HEK293 (cell line): ENCODE measurements around the gene ROBO1.

Experiments used
- CTCF ChIA-PET: fragments of 350-600 bp; formaldehyde crosslinking; extraction: SDS; loops from one replicate; lab custom pipeline; 2021; ENCODE audit warnings: antibody characterized with exemption; lab: Yijun Ruan, JAX
- POLR2A ChIA-PET: fragments of 300-600 bp; formaldehyde crosslinking; extraction: SDS; loops from one replicate; lab custom pipeline; 2020; ENCODE audit warnings: antibody characterized with exemption, inconsistent platforms; lab: Yijun Ruan, JAX
- H3K27ac ChIP-seq: fragments of 200-500 bp; sonication (Bioruptor generic); 2 replicates; pipeline ENCODE4 v1.5.1; 2014; ENCODE audit warnings: low read depth, low read length, control low read depth, inconsistent platforms; ENCODE audit errors: extremely low read depth
- H3K36me3 ChIP-seq, 2 experiments: fragments of 200-500 bp in 1 of 2; sonication (Bioruptor generic) in 1 of 2; 1 replicate in 1 of 2; 2 replicates in 1 of 2; pipeline ENCODE4 v1.5.1; 2014 to 2017; ENCODE audit warnings: inconsistent platforms in 2 of 2, low read length in 2 of 2; ENCODE audit not compliant: control insufficient read depth in 2 of 2, insufficient read depth in 1 of 2
- H3K4me1 ChIP-seq: fragments of 200-500 bp; sonication (Bioruptor generic); 2 replicates; pipeline ENCODE4 v1.5.1; 2014; ENCODE audit warnings: mild to moderate bottlenecking, low read length, inconsistent platforms; ENCODE audit not compliant: control insufficient read depth, insufficient read depth
- H3K4me3 ChIP-seq: 2 replicates; pipeline ENCODE4 v1.5.1; 2011; ENCODE audit warnings: low read depth, mild to moderate bottlenecking, control low read depth, low read length, moderate library complexity
- H3K9me3 ChIP-seq: fragments of 200-500 bp; sonication (Bioruptor generic); 2 replicates; pipeline ENCODE4 v1.5.1; 2014; ENCODE audit warnings: low read depth, low read length, inconsistent platforms; ENCODE audit not compliant: control insufficient read depth, insufficient read depth
- GLI2 ChIP-seq: fragments of 450-650 bp; formaldehyde crosslinking; IDR thresholded peaks from 2 replicates; pipeline ENCODE4; 2017; ENCODE audit warnings: missing biosample characterization, missing genetic modification characterization, low read depth, borderline replicate concordance
- MEIS1 ChIP-seq: sonication (generic); formaldehyde crosslinking; IDR thresholded peaks from 2 replicates; pipeline ENCODE4 v1.8.1; 2022; ENCODE audit warnings: missing genetic modification reagents, mild to moderate bottlenecking, borderline replicate concordance
- MZF1 ChIP-seq: fragments of 450-650 bp; formaldehyde crosslinking; IDR thresholded peaks from 2 replicates; pipeline ENCODE4 v1.5.1; 2017; ENCODE audit warnings: missing biosample characterization, missing genetic modification characterization, borderline replicate concordance
- REST ChIP-seq: fragments of 450-650 bp; formaldehyde crosslinking; IDR thresholded peaks from 2 replicates; pipeline ENCODE4 v1.5.1; 2016; ENCODE audit warnings: missing biosample characterization, missing genetic modification characterization
- ZBTB26 ChIP-seq: fragments of 450-650 bp; formaldehyde crosslinking; optimal IDR thresholded peaks from 2 replicates; pipeline ENCODE3; 2016; ENCODE audit warnings: missing biosample characterization, mild to moderate bottlenecking, missing genetic modification characterization
- ZNF112 ChIP-seq: fragments of 450-650 bp; formaldehyde crosslinking; IDR thresholded peaks from 2 replicates; pipeline ENCODE4 v1.5.0; 2017; ENCODE audit warnings: missing biosample characterization, missing genetic modification characterization
- ZNF16 ChIP-seq: fragments of 450-650 bp; formaldehyde crosslinking; IDR thresholded peaks from 2 replicates; pipeline ENCODE4 v1.5.1; 2016; ENCODE audit warnings: low read depth, missing biosample characterization, missing genetic modification characterization
- ZNF266 ChIP-seq: fragments of 450-650 bp; formaldehyde crosslinking; IDR thresholded peaks from 2 replicates; pipeline ENCODE4 v1.5.1; 2016; ENCODE audit warnings: missing biosample characterization, missing genetic modification characterization, low read depth
- ZNF335 ChIP-seq: fragments of 450-650 bp; formaldehyde crosslinking; conservative IDR thresholded peaks from 2 replicates; pipeline ENCODE4 v1.5.1; 2016; ENCODE audit warnings: missing biosample characterization, missing genetic modification characterization
- ZNF366 ChIP-seq: fragments of 450-650 bp; formaldehyde crosslinking; conservative IDR thresholded peaks from 2 replicates; pipeline ENCODE4 v1.5.1; 2016; ENCODE audit warnings: missing biosample characterization, missing genetic modification characterization
- ZNF449 ChIP-seq: fragments of 450-650 bp; formaldehyde crosslinking; IDR thresholded peaks from 2 replicates; pipeline ENCODE4 v1.5.1; 2017; ENCODE audit warnings: missing biosample characterization, mild to moderate bottlenecking, missing genetic modification characterization, moderate library complexity
- ZNF501 ChIP-seq: fragments of 450-650 bp; formaldehyde crosslinking; IDR thresholded peaks from 2 replicates; pipeline ENCODE4 v1.5.1; 2016; ENCODE audit warnings: missing biosample characterization, missing genetic modification characterization
- ZNF514 ChIP-seq: fragments of 450-650 bp; formaldehyde crosslinking; IDR thresholded peaks from 2 replicates; pipeline ENCODE4 v1.5.1; 2016; ENCODE audit warnings: missing biosample characterization, missing genetic modification characterization
- ZNF626 ChIP-seq: fragments of 450-650 bp; sonication (Bioruptor Pico); formaldehyde crosslinking; IDR thresholded peaks from 2 replicates; pipeline ENCODE4 v1.5.1; 2018; ENCODE audit warnings: missing biosample characterization, missing genetic modification characterization, inconsistent platforms
- ZNF677 ChIP-seq: fragments of 450-650 bp; IDR thresholded peaks from 2 replicates; pipeline ENCODE4 v1.5.0; 2018; ENCODE audit warnings: missing biosample characterization, mild to moderate bottlenecking, missing genetic modification characterization, moderate library complexity
- ZNF701 ChIP-seq: fragments of 450-650 bp; formaldehyde crosslinking; IDR thresholded peaks from 2 replicates; pipeline ENCODE4 v1.5.1; 2016; ENCODE audit warnings: missing biosample characterization, missing genetic modification characterization
- ZNF768 ChIP-seq: fragments of 450-650 bp; formaldehyde crosslinking; IDR thresholded peaks from 2 replicates; pipeline ENCODE4 v1.5.1; 2018; ENCODE audit warnings: missing biosample characterization, mild to moderate bottlenecking, missing genetic modification characterization
- ZSCAN23 ChIP-seq: fragments of 450-650 bp; formaldehyde crosslinking; IDR thresholded peaks from 2 replicates; pipeline ENCODE4 v1.5.1; 2016; ENCODE audit warnings: missing biosample characterization, missing genetic modification characterization
- TF ChIP-seq, protein P1 (sequence below): fragments of 450-650 bp; formaldehyde crosslinking; IDR thresholded peaks from 2 replicates; pipeline ENCODE4 v1.5.0; 2017; ENCODE audit warnings: missing biosample characterization, missing genetic modification characterization, borderline replicate concordance
- TF ChIP-seq, protein P2 (sequence below): fragments of 450-650 bp; formaldehyde crosslinking; IDR thresholded peaks from 2 replicates; pipeline ENCODE4 v1.5.1; 2016; ENCODE audit warnings: missing biosample characterization, missing genetic modification characterization
- TF ChIP-seq, protein P3 (sequence below): fragments of 450-650 bp; formaldehyde crosslinking; IDR thresholded peaks from 2 replicates; pipeline ENCODE4 v1.5.1; 2016; ENCODE audit warnings: missing biosample characterization, missing genetic modification characterization

ROBO1 gene

DNA sequence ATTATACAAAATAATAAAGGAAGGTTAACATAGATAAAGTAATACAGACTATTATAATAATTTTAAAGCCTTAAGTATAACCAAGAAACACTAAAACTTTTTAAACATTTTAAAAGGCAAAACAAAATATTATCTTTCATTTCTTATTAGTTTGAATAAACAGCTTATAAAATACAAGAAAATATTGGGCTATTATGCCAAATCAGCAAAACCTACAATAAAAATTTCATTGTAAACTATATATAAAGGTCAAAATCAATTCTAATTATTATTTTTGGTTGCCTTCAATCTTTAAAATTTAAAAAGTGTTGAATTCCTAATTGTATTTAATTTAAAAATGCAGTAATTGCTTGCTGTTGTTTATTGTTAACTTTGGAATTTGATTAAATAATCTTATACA, 430.0 kb downstream of the ROBO1 start:
- no peak overlapping the region for H3K4me3 ChIP-seq

GRCh38 chr3:79329154-79329553, 438.6 kb downstream of the ROBO1 start:
- ChIA-PET POLR2A (no interaction called here), CTCF (no interaction called here)
- no peak overlapping the region for H3K4me3 ChIP-seq
- H3K9me3 ChIP-seq: no peaks in the 10 kb centered on the region
- no peaks in the 10 kb centered on the region for H3K4me1 ChIP-seq
- H3K27ac ChIP-seq: no peak overlapping the region
- no peaks in the 10 kb centered on the region for H3K36me3 ChIP-seq
- no peak for TF ChIP-seq ZNF335
- no peak for TF ChIP-seq ZNF677 (tag by site-specific recombination)
- no peak for TF ChIP-seq ZNF514 (tag by site-specific recombination)
- TF ChIP-seq ZNF768 (tag by site-specific recombination): no peak
- TF ChIP-seq ZNF626 (tag by site-specific recombination): no peak
- no peak for TF ChIP-seq REST (tag by site-specific recombination)
- TF ChIP-seq ZNF449 (tag by site-specific recombination): no peak
- TF ChIP-seq, protein P1, sequence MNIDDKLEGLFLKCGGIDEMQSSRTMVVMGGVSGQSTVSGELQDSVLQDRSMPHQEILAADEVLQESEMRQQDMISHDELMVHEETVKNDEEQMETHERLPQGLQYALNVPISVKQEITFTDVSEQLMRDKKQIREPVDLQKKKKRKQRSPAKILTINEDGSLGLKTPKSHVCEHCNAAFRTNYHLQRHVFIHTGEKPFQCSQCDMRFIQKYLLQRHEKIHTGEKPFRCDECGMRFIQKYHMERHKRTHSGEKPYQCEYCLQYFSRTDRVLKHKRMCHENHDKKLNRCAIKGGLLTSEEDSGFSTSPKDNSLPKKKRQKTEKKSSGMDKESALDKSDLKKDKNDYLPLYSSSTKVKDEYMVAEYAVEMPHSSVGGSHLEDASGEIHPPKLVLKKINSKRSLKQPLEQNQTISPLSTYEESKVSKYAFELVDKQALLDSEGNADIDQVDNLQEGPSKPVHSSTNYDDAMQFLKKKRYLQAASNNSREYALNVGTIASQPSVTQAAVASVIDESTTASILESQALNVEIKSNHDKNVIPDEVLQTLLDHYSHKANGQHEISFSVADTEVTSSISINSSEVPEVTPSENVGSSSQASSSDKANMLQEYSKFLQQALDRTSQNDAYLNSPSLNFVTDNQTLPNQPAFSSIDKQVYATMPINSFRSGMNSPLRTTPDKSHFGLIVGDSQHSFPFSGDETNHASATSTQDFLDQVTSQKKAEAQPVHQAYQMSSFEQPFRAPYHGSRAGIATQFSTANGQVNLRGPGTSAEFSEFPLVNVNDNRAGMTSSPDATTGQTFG: no peak
- no peak for TF ChIP-seq ZSCAN23
- no peak for TF ChIP-seq ZNF701
- TF ChIP-seq, protein P2, sequence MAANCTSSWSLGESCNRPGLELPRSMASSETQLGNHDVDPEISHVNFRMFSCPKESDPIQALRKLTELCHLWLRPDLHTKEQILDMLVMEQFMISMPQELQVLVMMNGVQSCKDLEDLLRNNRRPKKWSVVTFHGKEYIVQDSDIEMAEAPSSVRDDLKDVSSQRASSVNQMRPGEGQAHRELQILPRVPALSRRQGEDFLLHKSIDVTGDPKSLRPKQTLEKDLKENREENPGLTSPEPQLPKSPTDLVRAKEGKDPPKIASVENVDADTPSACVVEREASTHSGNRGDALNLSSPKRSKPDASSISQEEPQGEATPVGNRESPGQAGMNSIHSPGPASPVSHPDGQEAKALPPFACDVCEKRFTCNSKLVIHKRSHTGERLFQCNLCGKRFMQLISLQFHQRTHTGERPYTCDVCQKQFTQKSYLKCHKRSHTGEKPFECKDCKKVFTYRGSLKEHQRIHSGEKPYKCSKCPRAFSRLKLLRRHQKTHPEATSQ (tag by site-specific recombination): no peak
- no peak for TF ChIP-seq ZNF366
- no peak for TF ChIP-seq ZNF112 (tag by site-specific recombination)
- TF ChIP-seq, protein P3, sequence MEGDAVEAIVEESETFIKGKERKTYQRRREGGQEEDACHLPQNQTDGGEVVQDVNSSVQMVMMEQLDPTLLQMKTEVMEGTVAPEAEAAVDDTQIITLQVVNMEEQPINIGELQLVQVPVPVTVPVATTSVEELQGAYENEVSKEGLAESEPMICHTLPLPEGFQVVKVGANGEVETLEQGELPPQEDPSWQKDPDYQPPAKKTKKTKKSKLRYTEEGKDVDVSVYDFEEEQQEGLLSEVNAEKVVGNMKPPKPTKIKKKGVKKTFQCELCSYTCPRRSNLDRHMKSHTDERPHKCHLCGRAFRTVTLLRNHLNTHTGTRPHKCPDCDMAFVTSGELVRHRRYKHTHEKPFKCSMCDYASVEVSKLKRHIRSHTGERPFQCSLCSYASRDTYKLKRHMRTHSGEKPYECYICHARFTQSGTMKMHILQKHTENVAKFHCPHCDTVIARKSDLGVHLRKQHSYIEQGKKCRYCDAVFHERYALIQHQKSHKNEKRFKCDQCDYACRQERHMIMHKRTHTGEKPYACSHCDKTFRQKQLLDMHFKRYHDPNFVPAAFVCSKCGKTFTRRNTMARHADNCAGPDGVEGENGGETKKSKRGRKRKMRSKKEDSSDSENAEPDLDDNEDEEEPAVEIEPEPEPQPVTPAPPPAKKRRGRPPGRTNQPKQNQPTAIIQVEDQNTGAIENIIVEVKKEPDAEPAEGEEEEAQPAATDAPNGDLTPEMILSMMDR: no peak
- no peak for TF ChIP-seq ZNF501 (tag by site-specific recombination)
- no peak for TF ChIP-seq ZBTB26 (tag by site-specific recombination)
- no peak for TF ChIP-seq GLI2 (tag by site-specific recombination)
- TF ChIP-seq MEIS1 (CRISPR knock-in tag): no peak

More for the DNA sequence above, 430.0 kb downstream of the ROBO1 start:
- Histone ChIP-seq H3K4me1 (no peaks in the 10 kb centered on the region), H3K27ac (no peak overlapping the region), H3K9me3 (no peaks in the 10 kb centered on the region), H3K36me3 (no peaks in the 10 kb centered on the region)
- TF ChIP-seq ZNF266 (tag by site-specific recombination): no peak
- no peak for TF ChIP-seq MZF1 (tag by site-specific recombination)
- TF ChIP-seq ZNF16 (tag by site-specific recombination): no peak
- ChIA-PET POLR2A (no interaction called here), CTCF (no interaction called here)
